MM.1S (cell line): Measurements from ENCODE around the gene GIMAP4.

Experiments
- CTCF ChIP-seq: fragments of 300-600 bp; sonication (generic); IDR thresholded peaks from 2 replicates; pipeline ENCODE4 v1.5.1; 2016; ENCODE audit warnings: antibody characterized with exemption, low read length, mixed read lengths
- EZH2 ChIP-seq: fragments of 300-600 bp; sonication (generic); optimal IDR thresholded peaks from 2 replicates; pipeline ENCODE3; 2017; ENCODE audit warnings: low read depth, mild to moderate bottlenecking, antibody characterized with exemption, low read length, mixed read lengths
- EZH2phosphoT487 ChIP-seq: fragments of 300-600 bp; sonication (generic); IDR thresholded peaks from 2 replicates; pipeline ENCODE4 v1.6.1; 2018; ENCODE audit warnings: antibody characterized with exemption, low read length

- no peak for TF ChIP-seq CTCF
- no peak for TF ChIP-seq EZH2
- TF ChIP-seq EZH2phosphoT487 = no peak
Measured at GRCh38 chr7:150610233-150610632, 43.0 kb downstream of the GIMAP4 start.
